ENCODE measurements around the gene CPLX4. TPM values are rescaled to one million over a fixed set of nuclear protein-coding genes. Genes with fewer than 3 reads are reported as not detected.

CPLX4 gene
- total and polyA plus RNA-seq, 10 donors = 0.04 TPM; not detected in 9

- Histone ChIP-seq H3K27me3 (replicated peaks in 1 of 7) (peaks cover 0 to 53% (median 17%) of the 10 kb centered on the region in 7 donors), H3K27ac (no peak overlapping the region), H3K36me3 (no peaks in the 10 kb centered on the region), H3K4me3 (no peak overlapping the region), H3K9me3 (peaks cover 0 to under 1% (median 0%) of the 10 kb centered on the region in 8 donors), H3K4me1 (no peaks in the 10 kb centered on the region)
- no peak for DNase-seq
- intact Hi-C loops (cut with DNase I; ENCODE audit: low total_unique reads) = loop anchor here (5.0 to 10.0 kb wide), 2 partner anchors 58 to 156 kb away; no protein-coding TSS in a partner anchor
- no peak for TF ChIP-seq POLR2A (IDR thresholded peaks at IDR 0.05)
- no peak for TF ChIP-seq POLR2AphosphoS5 (IDR thresholded peaks at IDR 0.05)
- TF ChIP-seq CTCF (IDR thresholded peaks at IDR 0.05 in 8 of 11, conservative IDR thresholded peaks at IDR 0.05 in 3 of 11) = no peak
- WGBS, 5 donors = 43 to 70% (median 56%) methylated on average over 4 of the region's 4 CpGs
These were observed 71.7 kb downstream of the CPLX4 start for GRCh38 chr18:59246796-59247195.

Other genes starting within 250 kb of the CPLX4 start
- 100 to 1,000 TPM in 1 of 7 donors, 10 to 100 TPM in 6; 36.7 to 117 (median 59.0) TPM for gene SEC11C, start 178.8 kb downstream of the CPLX4 start, total RNA-seq
- gene SEC11C, start 178.8 kb downstream of the CPLX4 start, polyA plus RNA-seq = 10 to 100 TPM; 48.7 to 72.8 (median 68.3) TPM
- not detected for gene GRP, start 98.5 kb downstream of the CPLX4 start, total RNA-seq
- gene GRP, start 98.5 kb downstream of the CPLX4 start, polyA plus RNA-seq = not detected
- gene RAX, start 45.2 kb downstream of the CPLX4 start, total RNA-seq = not detected
- gene RAX, start 45.2 kb downstream of the CPLX4 start, polyA plus RNA-seq = under 1 TPM in 1 of 3 donors, not detected in 2; 0.03 TPM
- 10 to 100 TPM; 52.5 to 97.9 (median 55.2) TPM for gene LMAN1, start 40.6 kb upstream of the CPLX4 start, total RNA-seq
- 10 to 100 TPM; 10.0 to 11.3 (median 10.8) TPM for gene LMAN1, start 40.6 kb upstream of the CPLX4 start, polyA plus RNA-seq